AML-193 (cell line): ENCODE measurements around the gene VSTM2B.

Source experiments
- DNase-seq, 2 experiments: peaks; one replicate each; lab custom pipeline; 2025; lab: John Stamatoyannopoulos, UW

VSTM2B gene

GRCh38 chr19:29596885-29597525, 71.2 kb downstream of the VSTM2B start:
- peak in 1 of 2 experiments; percentile 1 for DNase-seq

GRCh38 chr19:29598036-29598435, 72.2 kb downstream of the VSTM2B start:
- no peak for DNase-seq

GRCh38 chr19:29598496-29598895, 72.7 kb downstream of the VSTM2B start:
- DNase-seq = no peak

GRCh38 chr19:29603308-29603707, 77.5 kb downstream of the VSTM2B start:
- no peak for DNase-seq

- peak; percentile 84 to 86 for DNase-seq
Observed at GRCh38 chr19:29605653-29606419, 80.0 kb downstream of the VSTM2B start, which contains the start of gene POP4. POP4 (plus strand) TSS chr19:29606283; CDS start chr19:29606319, 36 bp downstream.

- DNase-seq = no peak
Observed at GRCh38 chr19:29606420-29606747, 80.6 kb downstream of the VSTM2B start.

GRCh38 chr19:29609636-29610035, 83.8 kb downstream of the VSTM2B start:
- no peak for DNase-seq

GRCh38 chr19:29610213-29610573, 84.4 kb downstream of the VSTM2B start:
- DNase-seq = no peak

GRCh38 chr19:29610574-29611271, 84.9 kb downstream of the VSTM2B start:
- peak; percentile 73 to 79 for DNase-seq

- DNase-seq = no peak
Observed at GRCh38 chr19:29612121-29612520, 86.3 kb downstream of the VSTM2B start.

- no peak for DNase-seq
Observed at GRCh38 chr19:29612801-29613595, 87.2 kb downstream of the VSTM2B start.

- no peak for DNase-seq
Observed at GRCh38 chr19:29614046-29614445, 88.3 kb downstream of the VSTM2B start.
